GM12891 (cell line): ENCODE measurements around the gene GID8.

Experiments
- DNase-seq: peaks from one replicate; pipeline ENCODE4 v3.0.0; 2011; ENCODE audit warnings: low spot score; ENCODE audit not compliant: insufficient read length
- FAIRE-seq: peaks from 2 replicates; lab custom pipeline; 2011; peaks lifted over from hg19 to GRCh38; lab: Jason Lieb, UNC
- PAX5 ChIP-seq: IDR thresholded peaks from 2 replicates; pipeline ENCODE4 v1.6.1; 2011; ENCODE audit warnings: low read length, moderate library complexity, mild to moderate bottlenecking; ENCODE audit not compliant: insufficient read depth, severe bottlenecking
- POLR2A ChIP-seq: IDR thresholded peaks from 2 replicates; pipeline ENCODE4 v1.6.1; 2011; ENCODE audit warnings: low read depth, low read length, control low read depth
- POLR2AphosphoS5 ChIP-seq: IDR thresholded peaks from 2 replicates; pipeline ENCODE4 v1.6.1; 2011; ENCODE audit warnings: low read depth, low read length, control low read depth
- POU2F2 ChIP-seq: IDR thresholded peaks from 2 replicates; pipeline ENCODE4 v1.6.1; 2011; ENCODE audit warnings: low read depth, mild to moderate bottlenecking, control low read depth, low read length, moderate library complexity
- SPI1 ChIP-seq: IDR thresholded peaks from 2 replicates; pipeline ENCODE4 v1.6.1; 2011; ENCODE audit warnings: low read depth, low read length, control low read depth
- TAF1 ChIP-seq: IDR thresholded peaks from 2 replicates; pipeline ENCODE4 v1.6.1; 2011; ENCODE audit warnings: low read depth, low read length, control low read depth

Gene GID8

DNA sequence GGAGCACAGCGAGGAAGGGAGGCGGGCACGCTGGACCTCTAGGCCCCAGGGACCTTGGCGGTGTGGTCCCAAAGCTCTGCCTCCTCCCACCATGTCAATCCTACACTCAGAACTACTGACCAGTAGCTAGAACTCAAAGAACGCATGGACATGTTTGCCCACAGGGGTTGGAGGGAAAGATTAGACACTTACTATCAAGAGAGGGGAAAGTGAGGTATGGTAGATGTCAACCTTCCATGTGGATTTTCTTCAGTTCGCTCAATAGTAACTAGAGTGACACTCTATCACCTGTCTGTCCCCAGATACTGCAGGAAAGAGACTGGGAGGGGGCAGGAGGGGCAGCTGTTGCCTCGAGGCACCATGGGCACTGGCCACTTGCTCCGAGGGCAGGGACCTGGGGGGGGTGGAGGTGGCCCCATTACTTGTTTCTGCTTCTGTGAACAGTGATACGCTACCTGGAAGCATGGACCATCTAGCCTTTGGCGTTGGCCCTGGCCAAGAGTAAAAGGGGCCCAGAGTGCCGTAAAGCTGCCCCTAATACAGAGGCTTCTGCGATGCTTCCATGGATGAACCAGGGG lies 10.7 kb upstream of the GID8 start:
- TF ChIP-seq POU2F2: no peak
- no peak for TF ChIP-seq PAX5
- no peak for TF ChIP-seq TAF1
- no peak for TF ChIP-seq POLR2A
- no peak for TF ChIP-seq SPI1
- TF ChIP-seq POLR2AphosphoS5: no peak; the same call in 1 of the 2 replicates
- DNase-seq (no peak), FAIRE-seq (no peak)

DNA sequence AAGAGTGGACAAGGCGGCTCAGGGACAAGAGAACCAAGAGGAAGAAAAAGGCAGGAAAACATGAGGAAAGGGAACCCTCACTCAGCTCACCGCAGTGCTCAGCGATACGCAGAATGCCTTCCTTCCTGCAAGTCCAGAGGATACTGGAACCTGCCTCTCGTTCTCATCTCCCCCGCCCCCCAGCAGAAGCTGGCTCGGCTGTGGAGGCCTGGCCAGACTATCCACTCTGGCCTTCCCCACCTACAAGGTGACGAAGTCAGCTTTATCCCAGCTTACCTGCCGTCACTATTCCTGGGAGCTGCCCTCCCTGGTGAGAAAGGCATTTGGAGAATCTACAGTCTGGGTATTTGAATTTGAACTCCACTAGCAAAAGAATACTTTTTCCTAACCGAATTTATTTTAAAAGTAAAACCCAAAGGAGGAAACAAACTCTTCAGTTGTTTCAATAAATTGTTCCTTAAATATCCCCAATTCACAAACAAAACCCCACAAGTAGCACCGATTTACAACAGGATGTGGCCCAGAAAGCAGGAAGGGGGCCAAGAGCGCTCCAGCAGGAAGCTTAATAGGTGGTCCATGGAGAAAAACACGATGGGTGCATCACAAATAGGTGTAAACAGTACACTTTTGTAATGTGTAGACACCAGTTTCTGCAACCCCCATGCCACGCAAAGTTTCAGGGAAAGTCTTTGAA lies 9.6 kb upstream of the GID8 start:
- no peak for FAIRE-seq
- DNase-seq: no peak
- TF ChIP-seq POLR2A (no peak), POU2F2 (no peak), TAF1 (no peak), PAX5 (no peak), POLR2AphosphoS5 (no peak), SPI1 (no peak)

DNA sequence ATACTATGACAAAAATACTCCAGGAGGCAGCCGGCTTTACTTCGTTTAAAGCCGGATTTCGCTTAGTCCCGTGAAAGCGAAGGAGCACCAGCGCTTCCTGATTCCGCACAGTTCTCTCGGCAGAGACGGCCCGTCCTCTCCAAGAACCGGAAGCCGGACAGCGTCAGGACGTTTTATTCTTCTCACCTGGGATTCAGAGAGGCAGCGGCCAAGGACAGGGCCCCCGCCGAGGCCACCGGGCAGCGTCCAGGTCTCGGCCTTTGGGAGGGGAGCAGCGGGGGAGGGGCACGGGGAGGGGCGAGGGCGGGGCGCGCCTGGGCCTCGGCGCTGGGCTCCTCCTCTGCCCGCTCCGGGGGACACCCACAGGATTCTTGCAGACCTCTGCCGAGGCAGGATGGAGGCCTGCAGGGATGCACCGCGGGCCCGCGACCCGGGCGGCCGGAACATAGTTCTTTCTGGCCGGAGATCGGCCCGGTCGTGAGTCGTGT lies 8.9 kb upstream of the GID8 start:
- peak; percentile 63 for DNase-seq
- TF ChIP-seq POLR2A (0 out of 2 replicates have a peak, but pooled peaks have one; percentile 28), POLR2AphosphoS5 (no peak), PAX5 (no peak), SPI1 (no peak)

DNA sequence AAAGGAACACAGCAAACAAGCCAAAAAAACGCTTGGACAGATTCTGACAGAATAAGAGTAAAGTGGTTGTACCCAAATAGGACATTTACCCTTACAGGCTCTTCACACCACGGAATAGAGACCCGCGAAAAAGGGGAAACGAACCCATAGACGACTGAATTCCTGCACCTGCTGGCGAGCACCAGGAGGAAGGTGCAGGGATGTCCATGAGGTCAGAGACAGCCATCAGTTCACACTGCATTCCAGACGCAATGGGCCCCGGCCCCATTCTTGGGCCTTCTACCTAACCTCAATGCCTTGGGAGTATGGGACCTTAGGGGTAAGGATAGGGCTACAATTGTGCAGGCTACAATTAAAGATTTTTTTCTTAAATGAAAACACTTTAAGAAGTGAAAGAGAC lies 6.5 kb upstream of the GID8 start:
- DNase-seq (no peak), FAIRE-seq (no peak)
- TF ChIP-seq SPI1: peak; percentile 51; the same call in 1 of the 2 replicates
- TF ChIP-seq PAX5: no peak

More for the DNA sequence above, 8.9 kb upstream of the GID8 start:
- no peak for FAIRE-seq

DNA sequence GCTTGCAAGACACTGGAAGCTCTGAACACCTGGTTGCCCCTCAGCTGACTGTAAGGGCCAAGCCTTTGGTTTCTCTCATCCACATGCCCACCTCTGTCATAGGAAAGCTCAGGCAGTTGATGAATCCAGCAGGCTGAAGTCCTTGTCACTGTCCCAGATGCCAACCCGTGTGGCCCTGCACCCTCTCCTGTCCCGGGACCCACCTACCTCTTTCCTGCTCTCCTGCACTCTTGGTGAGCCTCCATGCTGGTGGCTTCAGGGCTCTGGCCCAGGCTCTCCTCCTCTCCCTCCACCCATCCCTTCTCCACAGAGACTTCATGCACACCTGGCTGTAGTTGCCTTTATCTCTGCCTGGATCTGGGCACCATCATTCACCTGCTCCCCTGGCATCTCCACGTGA lies 4.0 kb upstream of the GID8 start:
- no peak for FAIRE-seq
- no peak for DNase-seq
- TF ChIP-seq SPI1 (no peak), POLR2A (no peak), PAX5 (no peak), POU2F2 (no peak), TAF1 (no peak), POLR2AphosphoS5 (no peak)

DNA sequence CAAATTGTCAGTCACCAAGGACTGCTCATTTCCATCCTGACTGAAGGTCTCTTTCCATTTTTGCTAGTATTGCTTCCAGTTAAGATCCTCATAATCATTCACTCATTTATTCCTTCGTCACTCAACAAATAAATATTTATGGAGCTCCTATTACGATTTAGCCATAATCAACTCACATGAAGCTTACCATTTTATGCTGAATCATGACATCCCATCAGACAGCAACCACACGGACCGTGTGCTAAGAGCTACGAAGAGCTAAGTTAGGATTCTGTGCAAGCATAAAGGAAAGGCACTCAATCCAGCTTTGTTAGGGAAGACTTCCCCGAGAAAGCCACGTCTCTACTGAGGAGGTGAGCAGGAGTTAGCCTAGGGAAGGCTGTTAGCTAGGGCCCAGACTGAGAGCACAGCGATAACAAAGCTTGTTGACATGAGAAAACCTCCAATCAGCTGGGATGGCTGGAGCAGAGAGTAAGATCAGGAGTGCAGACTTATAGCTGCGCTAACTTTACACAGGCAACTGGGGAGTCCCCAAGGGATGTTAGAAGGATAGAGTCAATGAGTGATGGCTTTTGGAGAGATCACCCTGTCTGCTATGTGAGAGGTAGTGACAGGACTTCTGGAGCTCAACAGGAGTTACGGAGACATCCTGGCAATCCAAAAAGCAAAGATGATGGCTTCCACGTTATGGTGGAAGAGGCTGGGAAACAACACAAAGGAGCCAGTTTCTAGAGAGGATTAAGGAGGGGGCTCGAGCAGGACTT lies 2.6 kb upstream of the GID8 start:
- FAIRE-seq (no peak), DNase-seq (no peak)
- TF ChIP-seq TAF1 (no peak), POLR2A (no peak), SPI1 (no peak), POU2F2 (no peak), PAX5 (no peak), POLR2AphosphoS5 (no peak)

DNA sequence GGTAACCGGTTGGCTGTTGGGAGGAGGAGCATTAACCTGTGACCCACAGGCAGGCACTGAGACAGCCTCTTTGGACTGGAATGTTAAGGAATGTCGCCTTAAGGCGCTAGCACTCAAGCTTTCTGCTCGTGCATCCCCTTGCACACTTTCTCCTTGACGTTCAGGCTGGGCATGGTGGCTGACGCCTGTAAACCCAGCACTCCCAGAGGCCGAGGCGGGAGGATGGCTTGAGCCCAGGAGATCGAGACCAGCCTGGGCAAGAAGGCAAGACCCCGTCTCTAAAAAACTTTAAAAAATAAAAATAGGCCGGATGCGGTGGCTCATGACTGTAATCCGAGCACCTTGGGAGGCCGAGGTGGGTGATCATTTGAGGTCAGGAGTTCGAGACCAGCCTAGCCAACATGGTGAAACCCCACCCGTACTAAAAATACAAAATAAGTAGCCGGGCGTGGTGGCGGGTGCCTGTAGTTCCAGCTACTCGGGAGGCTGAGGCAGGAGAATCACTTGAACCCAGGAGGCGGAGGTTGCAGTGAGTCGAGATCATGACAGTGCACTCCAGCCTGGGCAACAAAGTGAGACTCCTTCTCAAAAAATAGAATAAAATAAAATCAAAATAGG lies 1.9 kb upstream of the GID8 start:
- FAIRE-seq: no peak

DNA sequence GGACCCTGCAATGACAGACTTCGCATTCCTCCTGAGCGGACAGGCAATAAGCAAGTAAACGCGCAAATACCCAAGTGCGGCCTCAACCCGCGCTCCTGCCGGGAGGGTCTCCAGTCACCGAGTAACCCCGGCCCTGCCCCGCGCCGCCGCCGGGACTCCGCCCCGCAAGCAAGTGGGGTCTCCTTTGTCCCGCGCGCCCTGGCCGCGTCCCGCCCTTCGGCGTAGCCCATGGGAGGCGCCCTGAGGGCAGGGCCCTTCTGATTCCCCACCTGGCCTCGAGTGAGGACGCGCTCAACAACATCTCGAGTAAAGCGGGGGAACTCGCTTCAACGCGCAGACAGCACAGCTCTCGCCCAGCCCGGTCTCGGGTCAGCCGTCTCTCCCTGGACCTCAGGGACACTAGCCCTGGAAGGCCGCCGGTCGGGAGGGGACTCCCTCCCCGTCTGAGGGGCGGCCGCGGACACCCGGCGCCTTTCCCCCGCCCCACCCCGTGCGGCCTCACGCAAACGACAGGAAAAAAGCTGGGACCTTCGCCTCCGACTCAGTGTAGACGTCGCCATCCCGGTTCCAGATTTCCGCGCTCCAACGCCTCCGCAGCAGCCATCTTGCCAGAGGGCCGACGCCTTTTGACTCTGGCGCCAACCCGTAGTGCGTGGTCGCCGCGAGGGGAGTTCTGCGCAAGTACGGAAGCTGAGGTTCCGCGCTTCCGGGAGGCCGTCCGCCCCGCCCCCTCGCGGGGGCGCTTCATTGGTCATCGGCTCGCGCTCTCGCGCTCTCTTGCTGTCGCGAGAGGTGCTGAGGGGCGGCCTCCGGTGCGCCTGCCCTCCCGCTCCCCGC lies 461 bp upstream of the GID8 start:
- FAIRE-seq (peak; percentile 93), DNase-seq (peak; percentile 92)
- no peak; the same call in 1 of the 2 replicates for TF ChIP-seq POU2F2
- no peak for TF ChIP-seq SPI1
- TF ChIP-seq PAX5: peak; percentile 85
- peak; percentile 54 for TF ChIP-seq TAF1
- peak; percentile 72; the same call in 1 of the 2 replicates for TF ChIP-seq POLR2AphosphoS5
- TF ChIP-seq POLR2A: peak; percentile 63

More for the DNA sequence above, 1.9 kb upstream of the GID8 start:
- no peak for DNase-seq
- TF ChIP-seq SPI1: no peak
- no peak for TF ChIP-seq PAX5
- TF ChIP-seq POU2F2: no peak
- TF ChIP-seq POLR2A: no peak
- TF ChIP-seq TAF1: no peak
- TF ChIP-seq POLR2AphosphoS5: no peak

DNA sequence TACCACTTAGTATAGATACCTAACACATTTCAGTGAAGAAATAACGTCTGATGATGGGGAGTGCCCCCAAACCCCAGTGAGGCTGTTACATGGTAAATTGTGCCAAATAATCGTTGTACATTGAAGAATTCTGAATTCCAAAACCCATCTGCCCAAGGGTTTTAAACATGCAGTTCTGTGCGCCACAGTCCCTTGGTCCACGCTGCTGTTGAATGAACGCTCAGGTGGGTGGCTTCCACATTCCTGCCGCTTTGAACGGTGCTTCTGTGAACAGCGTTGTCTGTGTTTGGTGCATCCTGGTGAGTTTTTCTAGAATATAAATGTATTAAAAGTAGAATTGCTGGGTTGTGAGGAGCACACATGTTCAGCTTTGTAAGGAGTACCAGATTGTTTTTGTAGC lies 2.9 kb downstream of the GID8 start:
- DNase-seq: no peak
- TF ChIP-seq PAX5: no peak
- no peak for TF ChIP-seq SPI1
- no peak for TF ChIP-seq POU2F2
- no peak for TF ChIP-seq POLR2AphosphoS5
- no peak for TF ChIP-seq POLR2A
- no peak for TF ChIP-seq TAF1
- FAIRE-seq: no peak
